ENCODE measurements around the gene ZNF774. TPM values are rescaled to one million over a fixed set of nuclear protein-coding genes. Genes with fewer than 3 reads are reported as not detected.

Gene ZNF774
- total and polyA plus RNA-seq, 4 donors = 1.6 to 4.9 (median 2.2) TPM

GRCh38 chr15:90316139-90316538 lies 35.9 kb upstream of the ZNF774 start:
- no peak overlapping the region for H3K4me3 ChIP-seq
- 57 to 79% methylated on average over 4 of the region's 4 CpGs for WGBS, 2 donors
- TF ChIP-seq, protein P1, sequence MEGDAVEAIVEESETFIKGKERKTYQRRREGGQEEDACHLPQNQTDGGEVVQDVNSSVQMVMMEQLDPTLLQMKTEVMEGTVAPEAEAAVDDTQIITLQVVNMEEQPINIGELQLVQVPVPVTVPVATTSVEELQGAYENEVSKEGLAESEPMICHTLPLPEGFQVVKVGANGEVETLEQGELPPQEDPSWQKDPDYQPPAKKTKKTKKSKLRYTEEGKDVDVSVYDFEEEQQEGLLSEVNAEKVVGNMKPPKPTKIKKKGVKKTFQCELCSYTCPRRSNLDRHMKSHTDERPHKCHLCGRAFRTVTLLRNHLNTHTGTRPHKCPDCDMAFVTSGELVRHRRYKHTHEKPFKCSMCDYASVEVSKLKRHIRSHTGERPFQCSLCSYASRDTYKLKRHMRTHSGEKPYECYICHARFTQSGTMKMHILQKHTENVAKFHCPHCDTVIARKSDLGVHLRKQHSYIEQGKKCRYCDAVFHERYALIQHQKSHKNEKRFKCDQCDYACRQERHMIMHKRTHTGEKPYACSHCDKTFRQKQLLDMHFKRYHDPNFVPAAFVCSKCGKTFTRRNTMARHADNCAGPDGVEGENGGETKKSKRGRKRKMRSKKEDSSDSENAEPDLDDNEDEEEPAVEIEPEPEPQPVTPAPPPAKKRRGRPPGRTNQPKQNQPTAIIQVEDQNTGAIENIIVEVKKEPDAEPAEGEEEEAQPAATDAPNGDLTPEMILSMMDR (IDR thresholded peaks at IDR 0.05; ENCODE audit: control extremely low read depth, extremely low read depth) = no peak
- no peaks in the 10 kb centered on the region for H3K9me3 ChIP-seq (ENCODE audit: control insufficient read depth in 4 of 4, insufficient read depth in 3 of 4, low read length in 3 of 4)
- H3K27ac ChIP-seq (ENCODE audit: low read depth in 1 of 2, low read length in 1 of 2) = peak overlapping the region; percentile 15 to 50
- H3K9ac ChIP-seq (ENCODE audit: insufficient read depth in 1 of 2, low read length in 2 of 2) = no peak overlapping the region
- H3K36me3 ChIP-seq (ENCODE audit: control insufficient read depth in 4 of 4, insufficient read depth in 4 of 4, low read length in 4 of 4) = no peaks in the 10 kb centered on the region
- ATAC-seq (ENCODE audit: insufficient read depth, low FRiP score) = no peak
- H3K4me1 ChIP-seq (ENCODE audit: control insufficient read depth in 5 of 5, insufficient read depth in 5 of 5, low read length in 5 of 5) = peaks cover 0 to 13% (median 0%) of the 10 kb centered on the region in 5 donors
- no peak for DNase-seq
- H3K27me3 ChIP-seq (ENCODE audit: control insufficient read depth in 3 of 3, insufficient read depth in 3 of 3, low read length in 2 of 3) = no peaks in the 10 kb centered on the region

DNA sequence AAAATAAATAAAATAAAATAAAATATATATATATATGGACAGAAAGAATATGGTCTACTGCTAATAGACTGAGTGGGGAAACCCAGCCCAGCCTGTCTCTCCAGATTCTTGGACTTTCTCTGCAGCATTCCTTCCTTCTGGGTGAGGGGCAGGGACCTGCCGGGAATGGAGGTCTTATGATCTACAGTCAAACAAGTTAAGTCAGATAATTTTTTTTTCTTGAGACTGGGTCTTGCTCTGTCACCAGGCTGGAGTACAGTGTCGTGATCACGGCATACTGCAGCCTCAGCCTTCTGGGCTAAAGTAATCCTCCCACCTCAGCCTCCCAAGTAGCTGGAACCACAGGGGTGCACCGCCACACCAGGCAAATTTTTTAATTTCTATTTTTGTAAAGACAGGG lies 33.5 kb upstream of the ZNF774 start:
- Histone ChIP-seq H3K4me1 (ENCODE audit: control insufficient read depth in 5 of 5, insufficient read depth in 5 of 5, low read length in 5 of 5) (peaks cover 0 to 13% (median 0%) of the 10 kb centered on the region in 5 donors), H3K36me3 (ENCODE audit: control insufficient read depth in 4 of 4, insufficient read depth in 4 of 4, low read length in 4 of 4) (no peaks in the 10 kb centered on the region), H3K4me3 (no peak overlapping the region), H3K27me3 (ENCODE audit: control insufficient read depth in 3 of 3, insufficient read depth in 3 of 3, low read length in 2 of 3) (no peaks in the 10 kb centered on the region), H3K27ac (ENCODE audit: low read depth in 1 of 2, low read length in 1 of 2) (no peak overlapping the region), H3K9me3 (ENCODE audit: control insufficient read depth in 4 of 4, insufficient read depth in 3 of 4, low read length in 3 of 4) (no peaks in the 10 kb centered on the region), H3K9ac (ENCODE audit: insufficient read depth in 1 of 2, low read length in 2 of 2) (no peak overlapping the region)
- ATAC-seq (ENCODE audit: insufficient read depth, low FRiP score) (no peak), DNase-seq (peak in 1 of 3 donors; percentile 29)
- 73 to 85% methylated on average over 4 of the region's 4 CpGs for WGBS, 2 donors
- TF ChIP-seq, protein P1 (IDR thresholded peaks at IDR 0.05; ENCODE audit: control extremely low read depth, extremely low read depth) = no peak

- H3K9me3 ChIP-seq (ENCODE audit: control insufficient read depth in 4 of 4, insufficient read depth in 3 of 4, low read length in 3 of 4) = no peaks in the 10 kb centered on the region
- WGBS, 2 donors = 16 to 22% methylated on average over 17 of the region's 17 CpGs
- TF ChIP-seq, protein P1 (IDR thresholded peaks at IDR 0.05; ENCODE audit: control extremely low read depth, extremely low read depth) = peak; percentile 99
- no peak overlapping the region for H3K4me3 ChIP-seq
- peaks cover 0 to 11% (median 0%) of the 10 kb centered on the region in 5 donors for H3K4me1 ChIP-seq (ENCODE audit: control insufficient read depth in 5 of 5, insufficient read depth in 5 of 5, low read length in 5 of 5)
- peak overlapping the region in 1 of 2 donors; percentile 4 for H3K9ac ChIP-seq (ENCODE audit: insufficient read depth in 1 of 2, low read length in 2 of 2)
- H3K27me3 ChIP-seq (ENCODE audit: control insufficient read depth in 3 of 3, insufficient read depth in 3 of 3, low read length in 2 of 3) = no peaks in the 10 kb centered on the region
- ATAC-seq (ENCODE audit: insufficient read depth, low FRiP score) (peak; percentile 88), DNase-seq (peak; percentile 92 to 95 (median 95))
- no peaks in the 10 kb centered on the region for H3K36me3 ChIP-seq (ENCODE audit: control insufficient read depth in 4 of 4, insufficient read depth in 4 of 4, low read length in 4 of 4)
- peak overlapping the region in 1 of 2 donors; percentile 41 for H3K27ac ChIP-seq (ENCODE audit: low read depth in 1 of 2, low read length in 1 of 2)
These were observed 31.8 kb upstream of the ZNF774 start for GRCh38 chr15:90320062-90320884.

Measured in lung (tissue), 12 donors.